Astrocyte of the hippocampus (primary cell): Measurements from ENCODE around the gene ZBTB46.
A peak's percentile ranks its signal among the peaks of the same experiment; 100 is the strongest.
"Not testable (repeated sequence)": the region's sequence is repeated elsewhere in the genome, so short reads cannot be mapped to it uniquely, and the experiment has no call there.

ENCODE experiments used
- DNase-seq: peaks from one replicate; pipeline ENCODE4 v3.0.0; 2011; ENCODE audit warnings: low read depth, low spot score

ZBTB46 gene

GRCh38 chr20:63735859-63736718 is 95.0 kb downstream of the ZBTB46 start, which contains the start of gene LIME1:
LIME1 (plus strand) TSS chr20:63736664; CDS start chr20:63737550, 886 bp downstream.
- DNase-seq = no peak

GRCh38 chr20:63734946-63735858 is 95.9 kb downstream of the ZBTB46 start:
- DNase-seq = no peak

- DNase-seq = no peak
These were observed 96.7 kb downstream of the ZBTB46 start for GRCh38 chr20:63734111-63734945.

GRCh38 chr20:63733579-63734081 is 97.4 kb downstream of the ZBTB46 start:
- no peak for DNase-seq

GRCh38 chr20:63733117-63733516 is 97.9 kb downstream of the ZBTB46 start:
- DNase-seq = no peak

GRCh38 chr20:63732118-63733095 is 98.7 kb downstream of the ZBTB46 start:
- no peak for DNase-seq

- no peak for DNase-seq
These were observed 99.7 kb downstream of the ZBTB46 start for GRCh38 chr20:63731410-63731809.

- DNase-seq = not testable (repeated sequence)
These were observed 100.8 kb downstream of the ZBTB46 start for GRCh38 chr20:63730189-63730733.

- DNase-seq = not testable (repeated sequence)
These were observed 108.0 kb downstream of the ZBTB46 start for GRCh38 chr20:63722967-63723622.

- DNase-seq = no peak
These were observed 112.1 kb downstream of the ZBTB46 start for GRCh38 chr20:63718996-63719395.

- no peak for DNase-seq
These were observed 116.2 kb downstream of the ZBTB46 start for GRCh38 chr20:63714858-63715257.

- no peak for DNase-seq
These were observed 118.9 kb downstream of the ZBTB46 start for GRCh38 chr20:63712191-63712590.

GRCh38 chr20:63711085-63711645 is 119.9 kb downstream of the ZBTB46 start:
- no peak for DNase-seq

- no peak for DNase-seq
These were observed 121.9 kb downstream of the ZBTB46 start for GRCh38 chr20:63709149-63709527.

- DNase-seq = peak; percentile 30
These were observed 122.5 kb downstream of the ZBTB46 start for GRCh38 chr20:63708301-63709148.

- peak; percentile 93 for DNase-seq
These were observed 123.3 kb downstream of the ZBTB46 start, which contains the start of the genes ARFRP1 and ZGPAT for GRCh38 chr20:63707558-63708300. ARFRP1 (minus strand) TSS chr20:63707976; CDS start chr20:63707091, 885 bp downstream. ZGPAT (plus strand) TSS chr20:63708039; CDS start chr20:63708581, 542 bp downstream.
